BJ (cell line): ENCODE measurements around the gene ZNF618. TPM values are rescaled to one million over a fixed set of nuclear protein-coding genes. Genes with fewer than 3 reads are reported as not detected.

Experiments used
- CTCF ChIA-PET: fragments of 350-600 bp; formaldehyde crosslinking; extraction: SDS; loops from one replicate; lab custom pipeline; 2021; ENCODE audit warnings: antibody characterized with exemption, inconsistent platforms; lab: Yijun Ruan, JAX
- POLR2A ChIA-PET: fragments of 300-600 bp; sonication (Branson Sonifier 250); formaldehyde crosslinking; extraction: SDS; loops from one replicate; lab custom pipeline; 2021; ENCODE audit warnings: antibody characterized with exemption; lab: Charles Lee
- DNase-seq: peaks from one replicate; pipeline ENCODE4 v3.0.0-alpha.2; 2011; ENCODE audit warnings: low read depth
- H3K27me3 ChIP-seq: 2 replicates; pipeline ENCODE4 v1.6.0; 2011; ENCODE audit warnings: low read length; ENCODE audit not compliant: control insufficient read depth, insufficient read depth
- H3K36me3 ChIP-seq: 2 replicates; pipeline ENCODE4 v1.5.1; 2011; ENCODE audit warnings: low read length; ENCODE audit not compliant: control insufficient read depth, insufficient read depth
- H3K4me3 ChIP-seq: 2 replicates; pipeline ENCODE4 v1.5.1; 2011; ENCODE audit warnings: low read depth, mild to moderate bottlenecking, control low read depth, low read length
- CTCF ChIP-seq: IDR thresholded peaks from 2 replicates; pipeline ENCODE4 v1.5.1; 2011; ENCODE audit warnings: low read depth, mild to moderate bottlenecking, control low read depth, inconsistent platforms, low read length, moderate library complexity; ENCODE audit not compliant: insufficient read depth
- polyA plus RNA-seq: library from polyadenylated mRNA; depleted of rRNA; stranded (reverse); fragments of >200 nt; gene quantifications from 2 replicates; pipeline ENCODE4 v1.2.3, GENCODE V29; 2011

ZNF618 gene
- polyA plus RNA-seq, 1 experiment: 5.4 TPM

GRCh38 chr9:114089206-114089840 lies 213.2 kb downstream of the ZNF618 start:
- CTCF ChIA-PET: interaction anchor here (0.9 to 4.3 kb wide), 4 partner anchors 18 to 248 kb away, joined by 3 to 18 read pairs (median 6); partner anchors contain the start of gene COL27A1
- no peak for DNase-seq
- POLR2A ChIA-PET: no interaction called here
- Histone ChIP-seq H3K36me3 (no peaks in the 10 kb centered on the region), H3K4me3 (no peak overlapping the region), H3K27me3 (peaks cover 10% of the 10 kb centered on the region)
- no peak for TF ChIP-seq CTCF

- Histone ChIP-seq H3K27me3 (peaks cover 8% of the 10 kb centered on the region), H3K36me3 (no peaks in the 10 kb centered on the region), H3K4me3 (no peak overlapping the region)
- ChIA-PET POLR2A (no interaction called here), CTCF (interaction anchor here (4.3 kb wide), 1 partner anchor 17 kb away, joined by 18 read pairs; no protein-coding TSS in a partner anchor)
- no peak for DNase-seq
- TF ChIP-seq CTCF: no peak
Observed at GRCh38 chr9:114090798-114091197, 214.7 kb downstream of the ZNF618 start.

- no peaks in the 10 kb centered on the region for H3K36me3 ChIP-seq
- H3K27me3 ChIP-seq: peaks cover 8% of the 10 kb centered on the region
- no peak overlapping the region for H3K4me3 ChIP-seq
- DNase-seq: no peak
- ChIA-PET POLR2A (no interaction called here), CTCF (no interaction called here)
- TF ChIP-seq CTCF: no peak
Observed at GRCh38 chr9:114091711-114092110, 215.6 kb downstream of the ZNF618 start.

- Histone ChIP-seq H3K4me3 (no peak overlapping the region), H3K36me3 (no peaks in the 10 kb centered on the region), H3K27me3 (peaks cover 8% of the 10 kb centered on the region)
- DNase-seq: no peak
- ChIA-PET POLR2A (no interaction called here), CTCF (interaction anchor here (4.6 kb wide), 1 partner anchor 16 kb away, joined by 41 read pairs; no protein-coding TSS in a partner anchor)
- no peak for TF ChIP-seq CTCF
Observed at GRCh38 chr9:114092336-114092735, 216.2 kb downstream of the ZNF618 start.

GRCh38 chr9:114093031-114093471 lies 216.9 kb downstream of the ZNF618 start:
- H3K36me3 ChIP-seq: no peaks in the 10 kb centered on the region
- peaks cover 12% of the 10 kb centered on the region for H3K27me3 ChIP-seq
- no peak for TF ChIP-seq CTCF
- ChIA-PET POLR2A (no interaction called here), CTCF (interaction anchor here (1.0 to 8.0 kb wide), 4 partner anchors 9 to 355 kb away, joined by 3 to 66 read pairs (median 22); no protein-coding TSS in a partner anchor)
- H3K4me3 ChIP-seq: no peak overlapping the region
- no peak for DNase-seq
